Nephron (organoid): ENCODE results near the gene ZFC3H1.

Source experiments
- H3K27ac Mint-ChIP-seq, 3 experiments: 2 replicates each; pipeline ENCODE4 v1.8.0; 2020; ENCODE audit warnings: mixed read lengths in 3 of 3, mild to moderate bottlenecking in 2 of 3, moderate library complexity in 1 of 3
- H3K27me3 Mint-ChIP-seq: 2 replicates; pipeline ENCODE4 v1.8.0; 2021; ENCODE audit warnings: low read depth, mild to moderate bottlenecking, moderate library complexity, mixed read lengths
- H3K36me3 Mint-ChIP-seq: 2 replicates; pipeline ENCODE4 v1.8.0; 2020; ENCODE audit warnings: low read depth, mixed read lengths
- H3K4me1 Mint-ChIP-seq: 2 replicates; pipeline ENCODE4 v1.8.0; 2020; ENCODE audit warnings: mixed read lengths
- H3K4me3 Mint-ChIP-seq, 3 experiments: 2 replicates each; pipeline ENCODE4 v1.8.0; 2020; ENCODE audit warnings: mild to moderate bottlenecking in 3 of 3, mixed read lengths in 3 of 3, moderate library complexity in 2 of 3
- H3K9me3 Mint-ChIP-seq: 2 replicates; pipeline ENCODE4 v1.8.0; 2020; ENCODE audit warnings: mixed read lengths
- CTCF ChIP-seq, 3 experiments: fragments of 200-600 bp; sonication (generic); IDR thresholded peaks; one replicate each; pipeline ENCODE4 v1.5.0; 2021; ENCODE audit warnings: antibody characterized with exemption in 3 of 3; ENCODE audit not compliant: unreplicated experiment in 3 of 3

ZFC3H1 gene

DNA sequence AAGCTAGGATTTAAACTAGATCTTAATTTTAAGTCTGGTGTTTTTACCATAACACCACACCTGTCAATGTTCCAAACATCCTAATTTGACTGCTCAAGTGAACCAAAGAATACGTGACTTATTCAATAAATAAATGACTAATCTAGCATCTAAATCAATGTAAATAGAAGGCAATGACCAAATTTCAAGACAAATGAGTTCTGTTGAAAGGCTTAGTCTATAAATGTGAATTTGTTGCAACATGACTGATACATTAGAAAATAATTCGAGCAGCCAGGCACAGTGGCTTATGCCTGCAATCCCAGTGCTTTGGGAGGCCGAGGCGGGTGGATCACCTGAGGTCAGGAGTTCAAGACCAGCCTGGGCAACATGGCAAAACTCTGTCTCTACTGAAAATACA, 15.1 kb downstream of the ZFC3H1 start:
- peaks cover 29% of the 10 kb centered on the region for H3K36me3 Mint-ChIP-seq
- no peaks in the 10 kb centered on the region for H3K27me3 Mint-ChIP-seq
- no peaks in the 10 kb centered on the region for H3K4me1 Mint-ChIP-seq
- no peak for TF ChIP-seq CTCF (IDR thresholded peaks at IDR 0.05; ENCODE audit: unreplicated experiment in 3 of 3)
- H3K4me3 Mint-ChIP-seq = no peak overlapping the region
- H3K27ac Mint-ChIP-seq = no peak overlapping the region
- H3K9me3 Mint-ChIP-seq = no peaks in the 10 kb centered on the region

DNA sequence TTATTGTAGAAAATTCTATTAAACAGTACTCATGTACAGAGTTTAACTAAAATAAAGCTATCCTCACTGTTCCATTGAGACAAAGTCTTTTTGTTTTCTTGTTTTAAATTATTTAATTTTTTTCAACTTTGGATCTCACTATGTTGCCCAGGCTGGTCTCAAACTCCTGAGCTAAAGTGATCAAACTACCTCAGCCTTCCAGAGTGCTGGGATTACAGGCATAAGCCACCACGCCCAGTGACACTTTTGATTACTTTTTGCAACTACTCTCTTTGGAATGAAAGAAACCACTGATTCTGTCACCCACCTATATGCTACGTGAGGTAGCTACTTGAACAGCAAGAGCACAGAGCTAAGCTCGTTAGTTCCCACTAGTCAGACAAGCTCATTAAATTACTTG, 17.1 kb downstream of the ZFC3H1 start:
- no peaks in the 10 kb centered on the region for H3K4me1 Mint-ChIP-seq
- H3K4me3 Mint-ChIP-seq = no peak overlapping the region
- H3K36me3 Mint-ChIP-seq = peaks cover 48% of the 10 kb centered on the region
- no peaks in the 10 kb centered on the region for H3K27me3 Mint-ChIP-seq
- no peak overlapping the region for H3K27ac Mint-ChIP-seq
- TF ChIP-seq CTCF (IDR thresholded peaks at IDR 0.05; ENCODE audit: unreplicated experiment in 3 of 3) = no peak
- H3K9me3 Mint-ChIP-seq = no peaks in the 10 kb centered on the region

- H3K36me3 Mint-ChIP-seq = peaks cover 56% of the 10 kb centered on the region
- no peaks in the 10 kb centered on the region for H3K27me3 Mint-ChIP-seq
- no peak overlapping the region for H3K4me3 Mint-ChIP-seq
- H3K9me3 Mint-ChIP-seq = no peaks in the 10 kb centered on the region
- H3K27ac Mint-ChIP-seq = no peak overlapping the region
- H3K4me1 Mint-ChIP-seq = no peaks in the 10 kb centered on the region
- TF ChIP-seq CTCF (IDR thresholded peaks at IDR 0.05; ENCODE audit: unreplicated experiment in 3 of 3) = no peak
Measured at GRCh38 chr12:71645268-71645667, 18.4 kb downstream of the ZFC3H1 start.

DNA sequence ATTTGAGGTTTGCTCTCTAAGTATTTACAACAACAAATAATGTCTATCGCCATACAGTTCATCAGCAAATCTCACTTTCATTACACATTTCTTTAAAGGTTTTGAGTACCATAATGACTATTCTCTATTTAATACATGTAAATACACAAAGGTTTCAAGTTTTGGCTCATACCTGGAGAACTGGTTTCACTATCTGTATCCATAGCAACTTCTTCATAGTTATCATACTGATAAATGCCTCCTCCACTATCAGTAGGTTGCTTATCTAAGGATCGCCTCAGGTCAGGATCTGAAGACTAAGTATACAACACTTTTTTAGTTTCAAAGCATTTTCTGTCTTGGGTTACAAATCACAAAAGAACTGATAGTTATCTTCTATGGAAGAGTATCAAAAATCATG, 21.4 kb downstream of the ZFC3H1 start:
- no peak for TF ChIP-seq CTCF (IDR thresholded peaks at IDR 0.05; ENCODE audit: unreplicated experiment in 3 of 3)
- no peak overlapping the region for H3K27ac Mint-ChIP-seq
- H3K27me3 Mint-ChIP-seq = no peaks in the 10 kb centered on the region
- H3K9me3 Mint-ChIP-seq = no peaks in the 10 kb centered on the region
- no peaks in the 10 kb centered on the region for H3K4me1 Mint-ChIP-seq
- H3K4me3 Mint-ChIP-seq = no peak overlapping the region
- H3K36me3 Mint-ChIP-seq = peaks cover 68% of the 10 kb centered on the region

DNA sequence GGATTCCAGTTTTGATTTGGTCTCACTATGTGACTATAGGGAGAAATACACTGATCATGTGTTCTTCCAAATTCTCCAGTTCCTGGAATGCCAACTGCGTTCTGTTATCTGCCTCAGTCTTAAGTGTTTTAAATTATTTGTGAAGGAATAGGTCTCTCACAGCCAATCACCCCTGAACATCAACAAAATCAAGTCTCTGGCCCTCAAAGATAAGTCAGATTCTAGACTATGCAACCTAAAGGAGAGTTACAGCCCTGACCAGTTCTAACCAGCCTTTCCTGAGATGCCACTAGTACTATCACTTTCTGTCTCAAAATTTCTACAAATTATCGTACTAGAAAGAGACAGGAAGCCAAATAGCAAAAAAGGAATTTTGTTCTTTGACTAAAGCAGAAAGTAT, 22.3 kb downstream of the ZFC3H1 start:
- Mint-ChIP-seq H3K27me3 (no peaks in the 10 kb centered on the region), H3K27ac (no peak overlapping the region), H3K36me3 (peaks cover 68% of the 10 kb centered on the region), H3K4me1 (no peaks in the 10 kb centered on the region), H3K9me3 (no peaks in the 10 kb centered on the region), H3K4me3 (no peak overlapping the region)
- TF ChIP-seq CTCF (IDR thresholded peaks at IDR 0.05; ENCODE audit: unreplicated experiment in 3 of 3) = no peak

- Mint-ChIP-seq H3K27me3 (no peaks in the 10 kb centered on the region), H3K9me3 (no peaks in the 10 kb centered on the region), H3K27ac (no peak overlapping the region), H3K4me3 (no peak overlapping the region), H3K4me1 (no peaks in the 10 kb centered on the region), H3K36me3 (peaks cover 70% of the 10 kb centered on the region)
- TF ChIP-seq CTCF (IDR thresholded peaks at IDR 0.05; ENCODE audit: unreplicated experiment in 3 of 3) = no peak
Measured at GRCh38 chr12:71640316-71640715, 23.3 kb downstream of the ZFC3H1 start.
